HepG2 (cell line): Measurements from ENCODE around the gene RETREG2. TPM values are rescaled to one million over a fixed set of nuclear protein-coding genes. Genes with fewer than 3 reads are reported as not detected.
A peak's percentile ranks its signal among the peaks of the same experiment; 100 is the strongest.

ENCODE experiments used
- BHLHE40 ChIP-seq: IDR thresholded peaks from 2 replicates; pipeline ENCODE4 v1.6.1; 2011; ENCODE audit warnings: low read length, improper control_type of control experiment
- CENPT ChIP-seq: sonication (generic); formaldehyde crosslinking; IDR thresholded peaks from 2 replicates; pipeline ENCODE4 v1.8.0; 2022; ENCODE audit warnings: low read depth, mild to moderate bottlenecking, moderate library complexity, missing genetic modification reagents
- KLF11 ChIP-seq: IDR thresholded peaks from 2 replicates; pipeline ENCODE4 v1.6.1; 2016; ENCODE audit warnings: missing compliant biosample characterization
- NFKBIZ ChIP-seq: IDR thresholded peaks from 2 replicates; pipeline ENCODE4 v1.6.1; 2018; ENCODE audit warnings: missing genetic modification reagents, missing compliant biosample characterization
- NFYC ChIP-seq: IDR thresholded peaks from 2 replicates; pipeline ENCODE4 v1.6.1; 2016; ENCODE audit warnings: missing genetic modification reagents, missing compliant biosample characterization
- RFX3 ChIP-seq: IDR thresholded peaks from 2 replicates; pipeline ENCODE4 v1.6.1; 2016; ENCODE audit warnings: missing biosample characterization, missing genetic modification reagents
- SP1 ChIP-seq, 2 experiments: fragments of 450-650 bp in 1 of 2; sonication (generic) in 1 of 2; formaldehyde crosslinking in 1 of 2; IDR thresholded peaks; 2 replicates each; pipeline versions ENCODE4 v1.4.0 to v1.6.1; 2016 to 2020; ENCODE audit warnings: missing genetic modification reagents in 1 of 2
- ZMYM3 ChIP-seq: sonication (generic); formaldehyde crosslinking; IDR thresholded peaks from 2 replicates; pipeline ENCODE4 v1.5.1; 2020; ENCODE audit warnings: mild to moderate bottlenecking, missing genetic modification reagents
- ZNF142 ChIP-seq: sonication (generic); formaldehyde crosslinking; IDR thresholded peaks from 2 replicates; pipeline ENCODE4 v1.4.0; 2020; ENCODE audit warnings: missing genetic modification reagents
- ZNF687 ChIP-seq: sonication (generic); formaldehyde crosslinking; IDR thresholded peaks from 2 replicates; pipeline ENCODE4 v1.5.1; 2020; ENCODE audit warnings: mild to moderate bottlenecking, missing genetic modification reagents, moderate library complexity
- polyA plus RNA-seq, 8 experiments: library from polyadenylated mRNA; depleted of rRNA in 3 of 8; stranded (reverse) in 7 of 8; unstranded in 1 of 8; fragments of >200 nt; fragmentation: Illumina TruSeq in 4 of 8; extraction: Trizol in 4 of 8; gene quantifications; 2 replicates each; pipeline versions ENCODE4 v1.2.1 to v1.2.3, GENCODE V29; 2011 to 2016; ENCODE audit warnings: low read depth in 4 of 8, missing spikeins in 1 of 8, mixed read lengths in 1 of 8; ENCODE audit not compliant: insufficient read depth in 1 of 8
- total RNA-seq, 5 experiments: library from RNA; depleted of rRNA; stranded (reverse); fragments of >200 nt; fragmentation: Illumina TruSeq; extraction: Trizol; gene quantifications; 2 replicates each; pipeline ENCODE4 v1.2.3, GENCODE V29; 2016; ENCODE audit warnings: low read depth in 1 of 5
- TF ChIP-seq, protein P1 (sequence below), 2 experiments: sonication (generic) in 1 of 2; formaldehyde crosslinking in 1 of 2; IDR thresholded peaks; 2 replicates each; pipeline versions ENCODE4 v1.5.1 to v1.6.1; 2011 to 2020; ENCODE audit warnings: borderline replicate concordance in 1 of 2, low read depth in 1 of 2, low read length in 1 of 2, mild to moderate bottlenecking in 1 of 2, missing genetic modification reagents in 1 of 2, moderate library complexity in 1 of 2

Gene RETREG2
- total and polyA plus RNA-seq, 2 of the 13 experiments (the other 11 are each of a cell fraction or from before 2014, with no cell fraction given) = 86.0 to 134 TPM

GRCh38 chr2:219178377-219179175 is 501 bp downstream of the RETREG2 start (continued):
- TF ChIP-seq ZNF142 (CRISPR knock-in tag) (no peak), ZMYM3 (no peak), SP1 (IDR thresholded peaks at IDR 0.05) (no peak), SP1 (CRISPR knock-in tag; IDR thresholded peaks at IDR 0.05) (0 out of 2 replicates have a peak, but pooled peaks have one; percentile 7), CENPT (CRISPR knock-in tag) (0 out of 2 replicates have a peak, but pooled peaks have one; percentile 6), KLF11 (CRISPR knock-in tag) (no peak), RFX3 (CRISPR knock-in tag) (no peak), BHLHE40 (no peak), NFYC (CRISPR knock-in tag) (0 out of 2 replicates have a peak, but pooled peaks have one; percentile 9), NFKBIZ (0 out of 2 replicates have a peak, but pooled peaks have one; percentile 3), ZNF687 (peak; percentile 16; the same call in 1 of the 2 replicates)
- TF ChIP-seq, protein P1, sequence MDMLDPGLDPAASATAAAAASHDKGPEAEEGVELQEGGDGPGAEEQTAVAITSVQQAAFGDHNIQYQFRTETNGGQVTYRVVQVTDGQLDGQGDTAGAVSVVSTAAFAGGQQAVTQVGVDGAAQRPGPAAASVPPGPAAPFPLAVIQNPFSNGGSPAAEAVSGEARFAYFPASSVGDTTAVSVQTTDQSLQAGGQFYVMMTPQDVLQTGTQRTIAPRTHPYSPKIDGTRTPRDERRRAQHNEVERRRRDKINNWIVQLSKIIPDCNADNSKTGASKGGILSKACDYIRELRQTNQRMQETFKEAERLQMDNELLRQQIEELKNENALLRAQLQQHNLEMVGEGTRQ (IDR thresholded peaks at IDR 0.05; ENCODE audit: low read depth, low read length) = no peak
- TF ChIP-seq, protein P1 (CRISPR knock-in tag; IDR thresholded peaks at IDR 0.05; ENCODE audit: borderline replicate concordance) = 0 out of 2 replicates have a peak, but pooled peaks have one; percentile 17
